Lung (tissue), 12 donors: Measurements from ENCODE around the gene ARPC1B. TPM values are rescaled to one million over a fixed set of nuclear protein-coding genes. Genes with fewer than 3 reads are reported as not detected.

ENCODE experiments used
- ATAC-seq: fragments of 200-7000 bp; cut with Tn5 transposase; one replicate; pipeline ENCODE4 v1.9.1; 2020; ENCODE audit warnings: moderate number of reproducible peaks; ENCODE audit not compliant: insufficient read depth, low FRiP score
- DNase-seq, 3 donors: peaks; one replicate each; pipeline ENCODE4 v3.0.0-alpha.2; 2013 to 2017
- H3K27ac ChIP-seq, 2 donors: one replicate each; pipeline ENCODE4 v1.5.1; 2013; ENCODE audit warnings: mild to moderate bottlenecking in 2 of 2, moderate library complexity in 2 of 2, control low read depth in 1 of 2, inconsistent platforms in 1 of 2, low read depth in 1 of 2, low read length in 1 of 2
- H3K27me3 ChIP-seq, 3 donors: one replicate each; pipeline ENCODE4 v1.5.1; 2013; ENCODE audit warnings: low read length in 2 of 3; ENCODE audit not compliant: control insufficient read depth in 3 of 3, insufficient read depth in 3 of 3
- H3K36me3 ChIP-seq, 4 donors: one replicate each; pipeline ENCODE4 v1.5.1; 2013; ENCODE audit warnings: low read length in 4 of 4, mild to moderate bottlenecking in 1 of 4, moderate library complexity in 1 of 4; ENCODE audit not compliant: control insufficient read depth in 4 of 4, insufficient read depth in 4 of 4
- H3K4me1 ChIP-seq, 5 donors: one replicate each; pipeline ENCODE4 v1.5.1; 2013; ENCODE audit warnings: low read length in 5 of 5, mild to moderate bottlenecking in 2 of 5, moderate library complexity in 1 of 5; ENCODE audit not compliant: control insufficient read depth in 5 of 5, insufficient read depth in 5 of 5
- H3K4me3 ChIP-seq: one replicate; pipeline ENCODE4 v1.5.1; 2013; ENCODE audit warnings: mild to moderate bottlenecking, control low read depth, moderate library complexity
- H3K9ac ChIP-seq, 2 donors: one replicate each; pipeline ENCODE4 v1.5.1; 2013; ENCODE audit warnings: low read length in 2 of 2, control low read depth in 1 of 2; ENCODE audit not compliant: insufficient read depth in 1 of 2
- H3K9me3 ChIP-seq, 4 donors: one replicate each; pipeline ENCODE4 v1.5.1; 2013; ENCODE audit warnings: low read length in 3 of 4, mild to moderate bottlenecking in 1 of 4, moderate library complexity in 1 of 4; ENCODE audit not compliant: control insufficient read depth in 4 of 4, insufficient read depth in 3 of 4
- CTCF ChIP-seq: IDR thresholded peaks from 2 replicates; pipeline ENCODE4 v1.5.1; 2012; ENCODE audit warnings: mild to moderate bottlenecking; ENCODE audit errors: control extremely low read depth, extremely low read depth
- WGBS, 2 donors: extraction: QIAGEN DNeasy Blood & Tissue Kit; methylation state at CpG; one replicate each; pipeline ENCODE4 v1.1.7; 2013; 5-methylcytosine and 5-hydroxymethylcytosine counted together
- polyA plus RNA-seq, 2 donors: library from polyadenylated mRNA; stranded (reverse); fragments of 200-250 nt; gene quantifications; one replicate each; pipeline ENCODE4 v1.2.1, GENCODE V29; 2013
- total RNA-seq, 2 donors: library from RNA; depleted of rRNA in 1 of 2; stranded (reverse); fragments of >200 nt in 1 of 2; gene quantifications; one replicate each; pipeline ENCODE4 v1.2.1, GENCODE V29; 2014 to 2021
- donor health status: control.
- donor health status: control.
- donor health status: Bipolar disorder and iron deficiency.
- donor health status: healthy.
- donor health status: DM: yes; HTN: yes; CAD: no.

Gene ARPC1B
- total and polyA plus RNA-seq, 4 donors = 164 to 937 (median 266) TPM

GRCh38 chr7:99422625-99423024 is 48.1 kb downstream of the ARPC1B start:
- Histone ChIP-seq H3K4me3 (no peak overlapping the region), H3K27me3 (no peaks in the 10 kb centered on the region), H3K9me3 (no peaks in the 10 kb centered on the region), H3K9ac (no peak overlapping the region), H3K27ac (no peak overlapping the region), H3K4me1 (no peaks in the 10 kb centered on the region), H3K36me3 (peaks cover 7 to 57% (median 31%) of the 10 kb centered on the region in 4 donors)
- DNase-seq (no peak), ATAC-seq (no peak)
- no peak for TF ChIP-seq CTCF
- 85 to 91% methylated on average over 5 of the region's 5 CpGs for WGBS, 2 donors

- no peak for ATAC-seq
- peaks cover 12 to 49% (median 19%) of the 10 kb centered on the region in 4 donors for H3K36me3 ChIP-seq
- H3K9ac ChIP-seq = no peak overlapping the region
These were observed 50.6 kb downstream of the ARPC1B start for GRCh38 chr7:99424932-99425730.

GRCh38 chr7:99428972-99429566 is 54.5 kb downstream of the ARPC1B start:
- 87 to 88% methylated on average over 10 of the region's 10 CpGs for WGBS, 2 donors
- TF ChIP-seq CTCF = no peak
- Histone ChIP-seq H3K9ac (no peak overlapping the region), H3K4me1 (peaks cover 0 to 3% (median 0%) of the 10 kb centered on the region in 5 donors), H3K9me3 (no peaks in the 10 kb centered on the region), H3K27me3 (no peaks in the 10 kb centered on the region), H3K27ac (no peak overlapping the region), H3K36me3 (peaks cover 11 to 55% (median 20%) of the 10 kb centered on the region in 4 donors), H3K4me3 (no peak overlapping the region)
- ATAC-seq = no peak
- DNase-seq = no peak

More at GRCh38 chr7:99424932-99425730, 50.6 kb downstream of the ARPC1B start:
- Histone ChIP-seq H3K27ac (no peak overlapping the region), H3K27me3 (no peaks in the 10 kb centered on the region), H3K9me3 (no peaks in the 10 kb centered on the region), H3K4me3 (no peak overlapping the region), H3K4me1 (no peaks in the 10 kb centered on the region)
- no peak for TF ChIP-seq CTCF
- 93 to 95% methylated on average over 24 of the region's 24 CpGs for WGBS, 2 donors
- DNase-seq = no peak
